Measurements from ENCODE around the gene AK9. TPM values are rescaled to one million over a fixed set of nuclear protein-coding genes. Genes with fewer than 3 reads are reported as not detected.
"Not testable (repeated sequence)": the region's sequence is repeated elsewhere in the genome, so short reads cannot be mapped to it uniquely, and the experiment has no call there.

Gene AK9
- total and polyA plus RNA-seq, 9 donors, result 4.8 to 10.5 (median 6.5) TPM

GRCh38 chr6:109580519-109580918 is 110.5 kb downstream of the AK9 start:
- Histone ChIP-seq H3K4me1 (ENCODE audit: control insufficient read depth, insufficient read depth, low read length) (no peaks in the 10 kb centered on the region), H3K4me3 (ENCODE audit: low read length) (no peak overlapping the region), H3K27ac (ENCODE audit: low read length) (no peak overlapping the region), H3K36me3 (ENCODE audit: control insufficient read depth, insufficient read depth, low read length) (no peaks in the 10 kb centered on the region), H3K27me3 (ENCODE audit: control insufficient read depth, insufficient read depth, low read length) (no peaks in the 10 kb centered on the region), H3K9me3 (replicated peaks; ENCODE audit: control insufficient read depth, low read depth, low read length) (no peaks in the 10 kb centered on the region)
- 58% methylated on average over 2 of the region's 8 CpGs for WGBS (ENCODE audit: insufficient coverage)
- DNase-seq, result peak; percentile 5

GRCh38 chr6:109579361-109579760 is 111.6 kb downstream of the AK9 start:
- H3K9me3 ChIP-seq (replicated peaks; ENCODE audit: control insufficient read depth, low read depth, low read length), result no peaks in the 10 kb centered on the region
- H3K4me3 ChIP-seq (ENCODE audit: low read length), result no peak overlapping the region
- no peak overlapping the region for H3K27ac ChIP-seq (ENCODE audit: low read length)
- H3K36me3 ChIP-seq (ENCODE audit: control insufficient read depth, insufficient read depth, low read length), result no peaks in the 10 kb centered on the region
- no CpG with 5 or more reads among the region's 2 CpGs for WGBS (ENCODE audit: insufficient coverage)
- H3K27me3 ChIP-seq (ENCODE audit: control insufficient read depth, insufficient read depth, low read length), result no peaks in the 10 kb centered on the region
- DNase-seq, result no peak
- H3K4me1 ChIP-seq (ENCODE audit: control insufficient read depth, insufficient read depth, low read length), result no peaks in the 10 kb centered on the region

GRCh38 chr6:109569901-109570300 is 121.1 kb downstream of the AK9 start:
- H3K9me3 ChIP-seq (replicated peaks; ENCODE audit: control insufficient read depth, low read depth, low read length); H3K27ac ChIP-seq (ENCODE audit: low read length); H3K36me3 ChIP-seq (ENCODE audit: control insufficient read depth, insufficient read depth, low read length); H3K4me1 ChIP-seq (ENCODE audit: control insufficient read depth, insufficient read depth, low read length); H3K4me3 ChIP-seq (ENCODE audit: low read length); DNase-seq; H3K27me3 ChIP-seq (ENCODE audit: control insufficient read depth, insufficient read depth, low read length): not testable (repeated sequence)
- WGBS (ENCODE audit: insufficient coverage), result no CpG with 5 or more reads among the region's 2 CpGs

- 80% methylated on average over 1 of the region's 1 CpG for WGBS (ENCODE audit: insufficient coverage)
- Histone ChIP-seq H3K27ac (ENCODE audit: low read length) (no peak overlapping the region), H3K9me3 (replicated peaks; ENCODE audit: control insufficient read depth, low read depth, low read length) (no peaks in the 10 kb centered on the region), H3K4me3 (ENCODE audit: low read length) (no peak overlapping the region), H3K27me3 (ENCODE audit: control insufficient read depth, insufficient read depth, low read length) (no peaks in the 10 kb centered on the region), H3K4me1 (ENCODE audit: control insufficient read depth, insufficient read depth, low read length) (no peaks in the 10 kb centered on the region), H3K36me3 (ENCODE audit: control insufficient read depth, insufficient read depth, low read length) (no peaks in the 10 kb centered on the region)
- DNase-seq, result no peak
These were observed 129.2 kb downstream of the AK9 start for GRCh38 chr6:109561844-109562243.

- Histone ChIP-seq H3K27me3 (ENCODE audit: control insufficient read depth, insufficient read depth, low read length) (no peaks in the 10 kb centered on the region), H3K4me1 (ENCODE audit: control insufficient read depth, insufficient read depth, low read length) (no peaks in the 10 kb centered on the region), H3K36me3 (ENCODE audit: control insufficient read depth, insufficient read depth, low read length) (no peaks in the 10 kb centered on the region), H3K9me3 (replicated peaks; ENCODE audit: control insufficient read depth, low read depth, low read length) (no peaks in the 10 kb centered on the region), H3K4me3 (ENCODE audit: low read length) (no peak overlapping the region), H3K27ac (ENCODE audit: low read length) (no peak overlapping the region)
- WGBS (ENCODE audit: insufficient coverage), result 100% methylated on average over 2 of the region's 6 CpGs
- no peak for DNase-seq
These were observed 159.6 kb downstream of the AK9 start for GRCh38 chr6:109531446-109531845.

- Histone ChIP-seq H3K36me3 (ENCODE audit: control insufficient read depth, insufficient read depth, low read length) (no peaks in the 10 kb centered on the region), H3K4me1 (ENCODE audit: control insufficient read depth, insufficient read depth, low read length) (no peaks in the 10 kb centered on the region), H3K9me3 (replicated peaks; ENCODE audit: control insufficient read depth, low read depth, low read length) (peaks cover 2% of the 10 kb centered on the region), H3K4me3 (ENCODE audit: low read length) (no peak overlapping the region), H3K27me3 (ENCODE audit: control insufficient read depth, insufficient read depth, low read length) (no peaks in the 10 kb centered on the region), H3K27ac (ENCODE audit: low read length) (no peak overlapping the region)
- DNase-seq, result no peak
- 80% methylated on average over 1 of the region's 3 CpGs for WGBS (ENCODE audit: insufficient coverage)
These were observed 163.0 kb downstream of the AK9 start for GRCh38 chr6:109527989-109528388.

- Histone ChIP-seq H3K27ac (ENCODE audit: low read length) (no peak overlapping the region), H3K36me3 (ENCODE audit: control insufficient read depth, insufficient read depth, low read length) (no peaks in the 10 kb centered on the region), H3K27me3 (ENCODE audit: control insufficient read depth, insufficient read depth, low read length) (no peaks in the 10 kb centered on the region), H3K9me3 (replicated peaks; ENCODE audit: control insufficient read depth, low read depth, low read length) (peaks cover 2% of the 10 kb centered on the region), H3K4me3 (ENCODE audit: low read length) (no peak overlapping the region), H3K4me1 (ENCODE audit: control insufficient read depth, insufficient read depth, low read length) (no peaks in the 10 kb centered on the region)
- peak; percentile 80 for DNase-seq
- WGBS (ENCODE audit: insufficient coverage), result 40% methylated on average over 2 of the region's 7 CpGs
These were observed 163.9 kb downstream of the AK9 start for GRCh38 chr6:109526905-109527628.

- no peaks in the 10 kb centered on the region for H3K27me3 ChIP-seq (ENCODE audit: control insufficient read depth, insufficient read depth, low read length)
- H3K4me1 ChIP-seq (ENCODE audit: control insufficient read depth, insufficient read depth, low read length), result no peaks in the 10 kb centered on the region
- no peak overlapping the region for H3K27ac ChIP-seq (ENCODE audit: low read length)
- no peak for DNase-seq
- peaks cover 2% of the 10 kb centered on the region for H3K9me3 ChIP-seq (replicated peaks; ENCODE audit: control insufficient read depth, low read depth, low read length)
- no peaks in the 10 kb centered on the region for H3K36me3 ChIP-seq (ENCODE audit: control insufficient read depth, insufficient read depth, low read length)
- no peak overlapping the region for H3K4me3 ChIP-seq (ENCODE audit: low read length)
These were observed 166.9 kb downstream of the AK9 start for GRCh38 chr6:109524129-109524528.

GRCh38 chr6:109523478-109523877 is 167.5 kb downstream of the AK9 start:
- WGBS (ENCODE audit: insufficient coverage), result 100% methylated on average over 1 of the region's 2 CpGs
- no peak overlapping the region for H3K27ac ChIP-seq (ENCODE audit: low read length)
- no peaks in the 10 kb centered on the region for H3K36me3 ChIP-seq (ENCODE audit: control insufficient read depth, insufficient read depth, low read length)
- H3K4me3 ChIP-seq (ENCODE audit: low read length), result no peak overlapping the region
- DNase-seq, result no peak
- peaks cover 2% of the 10 kb centered on the region for H3K9me3 ChIP-seq (replicated peaks; ENCODE audit: control insufficient read depth, low read depth, low read length)
- H3K4me1 ChIP-seq (ENCODE audit: control insufficient read depth, insufficient read depth, low read length), result no peaks in the 10 kb centered on the region
- no peaks in the 10 kb centered on the region for H3K27me3 ChIP-seq (ENCODE audit: control insufficient read depth, insufficient read depth, low read length)

GRCh38 chr6:109521080-109521479 is 169.9 kb downstream of the AK9 start:
- no peaks in the 10 kb centered on the region for H3K4me1 ChIP-seq (ENCODE audit: control insufficient read depth, insufficient read depth, low read length)
- no CpG with 5 or more reads among the region's 3 CpGs for WGBS (ENCODE audit: insufficient coverage)
- H3K4me3 ChIP-seq (ENCODE audit: low read length), result no peak overlapping the region

GRCh38 chr6:109519647-109520046 is 171.4 kb downstream of the AK9 start:
- not testable (repeated sequence) for H3K4me3 ChIP-seq (ENCODE audit: low read length); H3K9me3 ChIP-seq (replicated peaks; ENCODE audit: control insufficient read depth, low read depth, low read length); H3K27me3 ChIP-seq (ENCODE audit: control insufficient read depth, insufficient read depth, low read length); DNase-seq; H3K4me1 ChIP-seq (ENCODE audit: control insufficient read depth, insufficient read depth, low read length); H3K27ac ChIP-seq (ENCODE audit: low read length); H3K36me3 ChIP-seq (ENCODE audit: control insufficient read depth, insufficient read depth, low read length)

More at GRCh38 chr6:109521080-109521479, 169.9 kb downstream of the AK9 start:
- H3K36me3 ChIP-seq (ENCODE audit: control insufficient read depth, insufficient read depth, low read length), result no peaks in the 10 kb centered on the region
- peaks cover 2% of the 10 kb centered on the region for H3K9me3 ChIP-seq (replicated peaks; ENCODE audit: control insufficient read depth, low read depth, low read length)
- no peak for DNase-seq
- no peaks in the 10 kb centered on the region for H3K27me3 ChIP-seq (ENCODE audit: control insufficient read depth, insufficient read depth, low read length)
- no peak overlapping the region for H3K27ac ChIP-seq (ENCODE audit: low read length)
